HepG2 (cell line): ENCODE measurements around the gene HSD11B1. TPM values are rescaled to one million over a fixed set of nuclear protein-coding genes. Genes with fewer than 3 reads are reported as not detected.
A peak's percentile ranks its signal among the peaks of the same experiment; 100 is the strongest.

Source experiments
- CEBPG ChIP-seq: IDR thresholded peaks from 2 replicates; pipeline ENCODE4 v1.6.1; 2016
- DNMT3B ChIP-seq: conservative IDR thresholded peaks from 2 replicates; pipeline ENCODE4 v1.6.1; 2016; ENCODE audit warnings: missing biosample characterization, control low read depth
- IRF2 ChIP-seq: IDR thresholded peaks from 2 replicates; pipeline ENCODE4 v1.6.1; 2018; ENCODE audit warnings: missing genetic modification reagents, missing compliant biosample characterization
- MEIS2 ChIP-seq: sonication (generic); formaldehyde crosslinking; IDR thresholded peaks from 2 replicates; pipeline ENCODE4 v1.9.0; 2021; ENCODE audit warnings: mild to moderate bottlenecking, missing genetic modification reagents
- MXD4 ChIP-seq: IDR thresholded peaks from 2 replicates; pipeline ENCODE4 v1.6.1; 2016; ENCODE audit warnings: mild to moderate bottlenecking, missing biosample characterization, missing genetic modification reagents
- MZF1 ChIP-seq: sonication (generic); formaldehyde crosslinking; IDR thresholded peaks from 2 replicates; pipeline ENCODE4 v1.8.1; 2023; ENCODE audit warnings: mild to moderate bottlenecking, missing genetic modification reagents, borderline replicate concordance
- ONECUT2 ChIP-seq: sonication (generic); formaldehyde crosslinking; IDR thresholded peaks from 2 replicates; pipeline ENCODE4 v1.4.0; 2020; ENCODE audit warnings: missing genetic modification reagents
- RARA ChIP-seq: IDR thresholded peaks from 2 replicates; pipeline ENCODE4 v1.6.1; 2016; ENCODE audit warnings: missing genetic modification reagents, missing compliant biosample characterization
- RCOR2 ChIP-seq: IDR thresholded peaks from 2 replicates; pipeline ENCODE4 v1.6.1; 2016; ENCODE audit warnings: missing biosample characterization, missing genetic modification reagents
- RFX3 ChIP-seq: IDR thresholded peaks from 2 replicates; pipeline ENCODE4 v1.6.1; 2016; ENCODE audit warnings: missing biosample characterization, missing genetic modification reagents
- SALL1 ChIP-seq: sonication (generic); formaldehyde crosslinking; IDR thresholded peaks from 2 replicates; pipeline ENCODE4 v1.8.0; 2022; ENCODE audit warnings: mild to moderate bottlenecking, missing genetic modification reagents
- SRSF9 ChIP-seq: fragments of 200-400 bp; formaldehyde crosslinking; IDR thresholded peaks from 2 replicates; pipeline ENCODE4 v1.6.1; 2018; ENCODE audit warnings: borderline replicate concordance, mild to moderate bottlenecking, low read depth, low read length; ENCODE audit not compliant: insufficient read depth, poor library complexity, severe bottlenecking
- TEAD3 ChIP-seq: optimal IDR thresholded peaks from 2 replicates; pipeline ENCODE3; 2016; ENCODE audit warnings: borderline replicate concordance
- ZBTB1 ChIP-seq: sonication (generic); formaldehyde crosslinking; IDR thresholded peaks from 2 replicates; pipeline ENCODE4 v1.4.0; 2020; ENCODE audit warnings: missing genetic modification reagents, borderline replicate concordance
- ZFP62 ChIP-seq: sonication (generic); formaldehyde crosslinking; IDR thresholded peaks from 2 replicates; pipeline ENCODE4 v1.4.0; 2020; ENCODE audit warnings: missing genetic modification reagents
- ZNF12 ChIP-seq: sonication (generic); formaldehyde crosslinking; IDR thresholded peaks from 2 replicates; pipeline ENCODE4 v1.5.0; 2020; ENCODE audit warnings: missing genetic modification reagents
- ZNF354B ChIP-seq: sonication (generic); formaldehyde crosslinking; IDR thresholded peaks from 2 replicates; pipeline ENCODE4 v1.8.0; 2022; ENCODE audit warnings: mild to moderate bottlenecking, missing genetic modification reagents
- ZNF766 ChIP-seq: sonication (generic); formaldehyde crosslinking; IDR thresholded peaks from 2 replicates; pipeline ENCODE4 v1.5.0; 2020; ENCODE audit warnings: missing genetic modification reagents, borderline replicate concordance
- ZNF788 ChIP-seq: sonication (generic); formaldehyde crosslinking; IDR thresholded peaks from 2 replicates; pipeline ENCODE4 v1.5.0; 2020; ENCODE audit warnings: mild to moderate bottlenecking, missing genetic modification reagents, borderline replicate concordance
- polyA plus RNA-seq, 8 experiments: library from polyadenylated mRNA; depleted of rRNA in 3 of 8; stranded (reverse) in 7 of 8; unstranded in 1 of 8; fragments of >200 nt; fragmentation: Illumina TruSeq in 4 of 8; extraction: Trizol in 4 of 8; gene quantifications; 2 replicates each; pipeline versions ENCODE4 v1.2.1 to v1.2.3, GENCODE V29; 2011 to 2016; ENCODE audit warnings: low read depth in 4 of 8, missing spikeins in 1 of 8, mixed read lengths in 1 of 8; ENCODE audit not compliant: insufficient read depth in 1 of 8
- total RNA-seq, 5 experiments: library from RNA; depleted of rRNA; stranded (reverse); fragments of >200 nt; fragmentation: Illumina TruSeq; extraction: Trizol; gene quantifications; 2 replicates each; pipeline ENCODE4 v1.2.3, GENCODE V29; 2016; ENCODE audit warnings: low read depth in 1 of 5
- TF ChIP-seq, protein P1 (sequence below), 2 experiments: fragments of 450-650 bp in 1 of 2; sonication (generic) in 1 of 2; formaldehyde crosslinking; IDR thresholded peaks; 2 replicates each; pipeline versions ENCODE4 v1.5.0 to v1.8.0; 2020 to 2022; ENCODE audit warnings: mild to moderate bottlenecking in 1 of 2, missing genetic modification reagents in 1 of 2
- TF ChIP-seq, protein P2 (sequence below): sonication (generic); formaldehyde crosslinking; IDR thresholded peaks from 2 replicates; pipeline ENCODE4 v1.4.0; 2020; ENCODE audit warnings: missing genetic modification reagents
- TF ChIP-seq, protein P3 (sequence below): fragments of 450-650 bp; IDR thresholded peaks from 2 replicates; pipeline ENCODE4 v1.6.1; 2017
- TF ChIP-seq, protein P4 (sequence below): sonication (generic); IDR thresholded peaks from 2 replicates; pipeline ENCODE4 v1.6.1; 2016; ENCODE audit warnings: low read depth, borderline replicate concordance
- TF ChIP-seq, protein P5 (sequence below): IDR thresholded peaks from 2 replicates; pipeline ENCODE4 v1.6.1; 2016; ENCODE audit warnings: mild to moderate bottlenecking
- TF ChIP-seq, protein P6 (sequence below): IDR thresholded peaks from 2 replicates; pipeline ENCODE4 v1.6.1; 2016; ENCODE audit warnings: mild to moderate bottlenecking, missing biosample characterization, missing genetic modification reagents

HSD11B1 gene
- total and polyA plus RNA-seq, 2 of the 13 experiments (the other 11 are each of a cell fraction or from before 2014, with no cell fraction given) = not detected

DNA sequence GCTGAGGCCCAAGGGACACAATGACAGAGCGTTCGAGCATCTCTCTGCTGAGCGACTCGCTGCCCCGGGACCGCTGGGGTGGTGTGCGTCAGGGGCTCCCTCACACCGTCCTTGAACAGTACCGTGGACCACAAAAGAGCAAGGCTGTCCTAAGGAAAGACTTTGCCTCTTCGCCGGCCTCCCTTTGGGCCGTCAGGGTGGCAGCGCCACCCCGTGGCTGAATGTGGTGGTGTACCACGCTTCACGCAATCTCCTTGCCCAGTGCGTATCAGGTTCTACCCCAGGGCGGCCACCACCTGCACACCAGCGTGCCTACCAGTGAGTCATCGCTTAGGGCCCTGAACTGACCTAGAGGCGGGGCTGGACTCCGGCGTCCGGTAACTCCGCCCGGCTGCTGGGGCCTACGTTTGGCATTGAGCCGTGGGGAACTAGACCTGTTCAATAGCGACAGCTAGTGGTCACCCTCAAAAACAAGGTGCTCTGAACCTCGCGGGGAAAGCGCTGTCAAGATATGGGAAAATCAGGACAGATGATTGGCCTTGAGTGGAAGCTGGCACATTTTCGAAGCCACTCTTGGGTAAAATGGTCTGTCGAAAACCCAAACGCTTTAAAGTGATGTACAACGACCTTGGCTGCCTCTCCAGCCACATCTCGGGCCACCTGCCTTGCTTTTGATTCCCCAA lies 43.1 kb downstream of the HSD11B1 start (continued):
- TF ChIP-seq, protein P1, sequence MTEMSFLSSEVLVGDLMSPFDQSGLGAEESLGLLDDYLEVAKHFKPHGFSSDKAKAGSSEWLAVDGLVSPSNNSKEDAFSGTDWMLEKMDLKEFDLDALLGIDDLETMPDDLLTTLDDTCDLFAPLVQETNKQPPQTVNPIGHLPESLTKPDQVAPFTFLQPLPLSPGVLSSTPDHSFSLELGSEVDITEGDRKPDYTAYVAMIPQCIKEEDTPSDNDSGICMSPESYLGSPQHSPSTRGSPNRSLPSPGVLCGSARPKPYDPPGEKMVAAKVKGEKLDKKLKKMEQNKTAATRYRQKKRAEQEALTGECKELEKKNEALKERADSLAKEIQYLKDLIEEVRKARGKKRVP (CRISPR knock-in tag; IDR thresholded peaks at IDR 0.05) = 0 out of 4 replicates have a peak, but pooled peaks of 1 of the 2 experiments have one; percentile 69
- TF ChIP-seq ZFP62 = no peak
- TF ChIP-seq, protein P2, sequence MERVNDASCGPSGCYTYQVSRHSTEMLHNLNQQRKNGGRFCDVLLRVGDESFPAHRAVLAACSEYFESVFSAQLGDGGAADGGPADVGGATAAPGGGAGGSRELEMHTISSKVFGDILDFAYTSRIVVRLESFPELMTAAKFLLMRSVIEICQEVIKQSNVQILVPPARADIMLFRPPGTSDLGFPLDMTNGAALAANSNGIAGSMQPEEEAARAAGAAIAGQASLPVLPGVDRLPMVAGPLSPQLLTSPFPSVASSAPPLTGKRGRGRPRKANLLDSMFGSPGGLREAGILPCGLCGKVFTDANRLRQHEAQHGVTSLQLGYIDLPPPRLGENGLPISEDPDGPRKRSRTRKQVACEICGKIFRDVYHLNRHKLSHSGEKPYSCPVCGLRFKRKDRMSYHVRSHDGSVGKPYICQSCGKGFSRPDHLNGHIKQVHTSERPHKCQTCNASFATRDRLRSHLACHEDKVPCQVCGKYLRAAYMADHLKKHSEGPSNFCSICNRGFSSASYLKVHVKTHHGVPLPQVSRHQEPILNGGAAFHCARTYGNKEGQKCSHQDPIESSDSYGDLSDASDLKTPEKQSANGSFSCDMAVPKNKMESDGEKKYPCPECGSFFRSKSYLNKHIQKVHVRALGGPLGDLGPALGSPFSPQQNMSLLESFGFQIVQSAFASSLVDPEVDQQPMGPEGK (CRISPR knock-in tag) = 0 out of 2 replicates have a peak, but pooled peaks have one; percentile 28
- no peak for TF ChIP-seq ONECUT2
- no peak; the same call in 1 of the 2 replicates for TF ChIP-seq ZNF766
- TF ChIP-seq, protein P3, sequence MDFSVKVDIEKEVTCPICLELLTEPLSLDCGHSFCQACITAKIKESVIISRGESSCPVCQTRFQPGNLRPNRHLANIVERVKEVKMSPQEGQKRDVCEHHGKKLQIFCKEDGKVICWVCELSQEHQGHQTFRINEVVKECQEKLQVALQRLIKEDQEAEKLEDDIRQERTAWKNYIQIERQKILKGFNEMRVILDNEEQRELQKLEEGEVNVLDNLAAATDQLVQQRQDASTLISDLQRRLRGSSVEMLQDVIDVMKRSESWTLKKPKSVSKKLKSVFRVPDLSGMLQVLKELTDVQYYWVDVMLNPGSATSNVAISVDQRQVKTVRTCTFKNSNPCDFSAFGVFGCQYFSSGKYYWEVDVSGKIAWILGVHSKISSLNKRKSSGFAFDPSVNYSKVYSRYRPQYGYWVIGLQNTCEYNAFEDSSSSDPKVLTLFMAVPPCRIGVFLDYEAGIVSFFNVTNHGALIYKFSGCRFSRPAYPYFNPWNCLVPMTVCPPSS = no peak
- TF ChIP-seq RARA (CRISPR knock-in tag) = peak; percentile 26; the same call in 1 of the 2 replicates
- TF ChIP-seq MXD4 = peak; percentile 67; the same call in 1 of the 2 replicates
- TF ChIP-seq SALL1 = peak; percentile 84
- no peak for TF ChIP-seq ZNF354B (CRISPR knock-in tag)
- TF ChIP-seq RFX3 = no peak
- TF ChIP-seq, protein P4, sequence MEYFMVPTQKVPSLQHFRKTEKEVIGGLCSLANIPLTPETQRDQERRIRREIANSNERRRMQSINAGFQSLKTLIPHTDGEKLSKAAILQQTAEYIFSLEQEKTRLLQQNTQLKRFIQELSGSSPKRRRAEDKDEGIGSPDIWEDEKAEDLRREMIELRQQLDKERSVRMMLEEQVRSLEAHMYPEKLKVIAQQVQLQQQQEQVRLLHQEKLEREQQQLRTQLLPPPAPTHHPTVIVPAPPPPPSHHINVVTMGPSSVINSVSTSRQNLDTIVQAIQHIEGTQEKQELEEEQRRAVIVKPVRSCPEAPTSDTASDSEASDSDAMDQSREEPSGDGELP = peak; percentile 38; the same call in 1 of the 2 replicates
- TF ChIP-seq ZBTB1 (CRISPR knock-in tag) = no peak
- TF ChIP-seq DNMT3B (CRISPR knock-in tag) = no peak
- peak; percentile 90; the same call in 1 of the 2 replicates for TF ChIP-seq ZNF12
- TF ChIP-seq SRSF9 = no peak
- peak; percentile 67; the same call in 1 of the 2 replicates for TF ChIP-seq IRF2 (CRISPR knock-in tag)
- TF ChIP-seq CEBPG = peak; percentile 61
- TF ChIP-seq ZNF788 = no peak
- TF ChIP-seq TEAD3 (CRISPR knock-in tag) = peak; percentile 59
- no peak for TF ChIP-seq MZF1 (CRISPR knock-in tag)
- TF ChIP-seq MEIS2 (CRISPR knock-in tag) = no peak
- TF ChIP-seq, protein P5, sequence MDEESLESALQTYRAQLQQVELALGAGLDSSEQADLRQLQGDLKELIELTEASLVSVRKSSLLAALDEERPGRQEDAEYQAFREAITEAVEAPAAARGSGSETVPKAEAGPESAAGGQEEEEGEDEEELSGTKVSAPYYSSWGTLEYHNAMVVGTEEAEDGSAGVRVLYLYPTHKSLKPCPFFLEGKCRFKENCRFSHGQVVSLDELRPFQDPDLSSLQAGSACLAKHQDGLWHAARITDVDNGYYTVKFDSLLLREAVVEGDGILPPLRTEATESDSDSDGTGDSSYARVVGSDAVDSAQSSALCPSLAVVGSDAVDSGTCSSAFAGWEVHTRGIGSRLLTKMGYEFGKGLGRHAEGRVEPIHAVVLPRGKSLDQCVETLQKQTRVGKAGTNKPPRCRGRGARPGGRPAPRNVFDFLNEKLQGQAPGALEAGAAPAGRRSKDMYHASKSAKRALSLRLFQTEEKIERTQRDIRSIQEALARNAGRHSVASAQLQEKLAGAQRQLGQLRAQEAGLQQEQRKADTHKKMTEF = peak; percentile 77
- TF ChIP-seq RCOR2 = no peak
- TF ChIP-seq, protein P6, sequence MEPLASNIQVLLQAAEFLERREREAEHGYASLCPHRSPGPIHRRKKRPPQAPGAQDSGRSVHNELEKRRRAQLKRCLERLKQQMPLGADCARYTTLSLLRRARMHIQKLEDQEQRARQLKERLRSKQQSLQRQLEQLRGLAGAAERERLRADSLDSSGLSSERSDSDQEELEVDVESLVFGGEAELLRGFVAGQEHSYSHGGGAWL (CRISPR knock-in tag) = no peak
